Measurements from ENCODE around the gene ARCN1. TPM values are rescaled to one million over a fixed set of nuclear protein-coding genes. Genes with fewer than 3 reads are reported as not detected.

Gene ARCN1
- total and polyA plus RNA-seq, 2 donors (not counting 1 experiment from before 2014, with no cell fraction given) = 116 to 387 TPM

DNA sequence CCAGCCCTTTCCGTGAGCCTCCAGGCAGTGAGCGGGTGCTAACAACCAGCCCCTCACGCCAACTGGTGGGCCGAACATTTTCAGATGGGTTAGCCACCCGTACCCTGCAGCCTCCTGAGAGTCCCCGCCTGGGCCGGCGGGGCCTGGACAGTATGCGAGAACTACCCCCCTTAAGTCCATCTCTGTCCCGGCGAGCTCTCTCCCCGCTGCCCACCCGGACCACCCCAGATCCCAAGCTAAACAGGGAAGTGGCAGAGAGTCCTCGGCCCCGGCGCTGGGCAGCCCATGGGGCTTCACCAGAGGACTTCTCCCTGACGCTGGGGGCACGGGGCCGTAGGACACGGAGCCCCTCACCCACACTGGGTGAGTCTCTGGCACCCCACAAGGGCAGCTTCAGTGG, 55.8 kb downstream of the ARCN1 start:
- no peaks in the 10 kb centered on the region for H4K20me1 ChIP-seq (ENCODE audit: control insufficient read depth, extremely low read depth, insufficient read depth, low read length)
- DNase-seq (ENCODE audit: low read depth in 2 of 2) = no peak
- H3K4me3 ChIP-seq (replicated peaks in 1 of 4; ENCODE audit: control extremely low read depth in 1 of 4, insufficient read depth in 1 of 4, low read depth in 3 of 4, low read length in 4 of 4) = no peak overlapping the region
- H3K4me2 ChIP-seq (ENCODE audit: extremely low read depth, insufficient read depth, low read length) = no peak overlapping the region
- H3K27ac ChIP-seq (ENCODE audit: insufficient read depth, low read length) = no peak overlapping the region
- no peak overlapping the region for H2AFZ ChIP-seq (ENCODE audit: low read length)
- H3K36me3 ChIP-seq (ENCODE audit: control insufficient read depth, insufficient read depth, low read length) = peaks cover 51% of the 10 kb centered on the region
- no peak for TF ChIP-seq EZH2 (IDR thresholded peaks at IDR 0.05; ENCODE audit: low read length, missing control alignments)
- TF ChIP-seq, protein P1, sequence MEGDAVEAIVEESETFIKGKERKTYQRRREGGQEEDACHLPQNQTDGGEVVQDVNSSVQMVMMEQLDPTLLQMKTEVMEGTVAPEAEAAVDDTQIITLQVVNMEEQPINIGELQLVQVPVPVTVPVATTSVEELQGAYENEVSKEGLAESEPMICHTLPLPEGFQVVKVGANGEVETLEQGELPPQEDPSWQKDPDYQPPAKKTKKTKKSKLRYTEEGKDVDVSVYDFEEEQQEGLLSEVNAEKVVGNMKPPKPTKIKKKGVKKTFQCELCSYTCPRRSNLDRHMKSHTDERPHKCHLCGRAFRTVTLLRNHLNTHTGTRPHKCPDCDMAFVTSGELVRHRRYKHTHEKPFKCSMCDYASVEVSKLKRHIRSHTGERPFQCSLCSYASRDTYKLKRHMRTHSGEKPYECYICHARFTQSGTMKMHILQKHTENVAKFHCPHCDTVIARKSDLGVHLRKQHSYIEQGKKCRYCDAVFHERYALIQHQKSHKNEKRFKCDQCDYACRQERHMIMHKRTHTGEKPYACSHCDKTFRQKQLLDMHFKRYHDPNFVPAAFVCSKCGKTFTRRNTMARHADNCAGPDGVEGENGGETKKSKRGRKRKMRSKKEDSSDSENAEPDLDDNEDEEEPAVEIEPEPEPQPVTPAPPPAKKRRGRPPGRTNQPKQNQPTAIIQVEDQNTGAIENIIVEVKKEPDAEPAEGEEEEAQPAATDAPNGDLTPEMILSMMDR (conservative IDR thresholded peaks at IDR 0.05 in 1 of 2, IDR thresholded peaks at IDR 0.05 in 1 of 2; ENCODE audit: low read depth in 1 of 2, low read length in 2 of 2) = no peak
- peaks cover 2% of the 10 kb centered on the region for H3K4me1 ChIP-seq (ENCODE audit: control insufficient read depth, extremely low read depth, insufficient read depth, low read length)
- H3K27me3 ChIP-seq (ENCODE audit: control insufficient read depth, insufficient read depth, low read length) = no peaks in the 10 kb centered on the region
- no peaks in the 10 kb centered on the region for H3K9me3 ChIP-seq (ENCODE audit: control insufficient read depth, insufficient read depth, low read depth, low read length)
- peaks cover 9% of the 10 kb centered on the region for H3K79me2 ChIP-seq (ENCODE audit: control insufficient read depth, insufficient read depth, low read length)
- no peak overlapping the region for H3K9ac ChIP-seq (ENCODE audit: insufficient read depth, low read length)

DNA sequence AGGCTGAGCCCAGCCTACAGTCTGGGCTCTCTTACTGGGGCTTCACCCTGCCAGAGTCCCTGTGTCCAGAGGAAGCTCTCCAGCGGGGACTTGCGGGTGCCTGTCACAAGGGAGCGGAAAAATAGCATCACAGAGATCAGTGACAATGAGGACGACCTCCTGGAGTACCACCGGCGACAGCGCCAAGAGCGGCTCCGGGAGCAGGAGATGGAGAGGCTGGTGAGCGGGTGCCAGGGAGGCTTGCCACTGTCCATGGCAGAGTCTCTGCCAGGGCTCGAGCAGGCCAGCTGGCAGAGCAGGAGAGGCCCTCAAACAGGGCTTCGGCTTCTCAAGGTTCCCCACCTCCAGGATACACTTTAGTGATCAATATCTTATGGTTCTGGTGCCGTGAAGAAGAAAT, 56.2 kb downstream of the ARCN1 start:
- no peaks in the 10 kb centered on the region for H4K20me1 ChIP-seq (ENCODE audit: control insufficient read depth, extremely low read depth, insufficient read depth, low read length)
- peaks cover 8% of the 10 kb centered on the region for H3K79me2 ChIP-seq (ENCODE audit: control insufficient read depth, insufficient read depth, low read length)
- H3K27me3 ChIP-seq (ENCODE audit: control insufficient read depth, insufficient read depth, low read length) = no peaks in the 10 kb centered on the region
- DNase-seq (ENCODE audit: low read depth in 2 of 2) = no peak
- no peak overlapping the region for H3K9ac ChIP-seq (ENCODE audit: insufficient read depth, low read length)
- H2AFZ ChIP-seq (ENCODE audit: low read length) = no peak overlapping the region
- H3K4me3 ChIP-seq (replicated peaks in 1 of 4; ENCODE audit: control extremely low read depth in 1 of 4, insufficient read depth in 1 of 4, low read depth in 3 of 4, low read length in 4 of 4) = no peak overlapping the region
- H3K36me3 ChIP-seq (ENCODE audit: control insufficient read depth, insufficient read depth, low read length) = peaks cover 51% of the 10 kb centered on the region
- peaks cover 3% of the 10 kb centered on the region for H3K4me1 ChIP-seq (ENCODE audit: control insufficient read depth, extremely low read depth, insufficient read depth, low read length)
- no peak overlapping the region for H3K4me2 ChIP-seq (ENCODE audit: extremely low read depth, insufficient read depth, low read length)
- H3K27ac ChIP-seq (ENCODE audit: insufficient read depth, low read length) = no peak overlapping the region
- TF ChIP-seq, protein P1 (conservative IDR thresholded peaks at IDR 0.05 in 1 of 2, IDR thresholded peaks at IDR 0.05 in 1 of 2; ENCODE audit: low read depth in 1 of 2, low read length in 2 of 2) = no peak
- TF ChIP-seq EZH2 (IDR thresholded peaks at IDR 0.05; ENCODE audit: low read length, missing control alignments) = no peak
- no peaks in the 10 kb centered on the region for H3K9me3 ChIP-seq (ENCODE audit: control insufficient read depth, insufficient read depth, low read depth, low read length)

DNA sequence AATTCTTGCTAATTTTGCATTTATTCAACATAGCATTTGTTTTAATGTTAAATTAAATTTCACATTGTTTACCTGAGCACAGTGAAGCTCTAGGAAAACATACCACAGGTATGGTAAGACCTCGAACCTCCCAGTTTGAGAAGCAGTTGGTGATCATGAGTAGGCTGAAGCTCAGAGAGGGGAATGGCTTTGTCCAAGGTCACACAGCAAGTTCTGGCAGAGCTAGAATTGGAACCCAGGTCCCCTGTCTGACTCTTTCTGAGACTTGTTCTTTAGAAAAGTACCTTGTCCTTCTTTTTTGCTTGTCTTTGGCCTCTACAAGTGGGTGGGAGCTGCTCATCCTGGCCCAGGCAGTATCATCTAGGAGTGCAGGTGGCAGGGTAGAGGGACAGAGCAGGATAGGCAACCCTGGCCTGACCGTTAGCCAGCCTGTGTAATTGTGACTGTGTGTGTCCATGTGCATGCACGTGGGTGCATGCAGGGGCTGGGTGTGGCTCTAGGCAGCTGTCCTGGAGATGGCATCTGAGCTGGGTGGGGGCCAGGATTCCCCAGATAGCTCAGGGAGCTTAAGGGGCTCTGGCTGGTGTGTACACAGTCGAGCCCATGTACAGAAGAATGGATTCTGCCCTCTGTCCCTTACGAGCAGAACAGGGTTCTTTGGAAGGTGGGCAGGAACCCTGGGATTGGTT, 56.8 kb downstream of the ARCN1 start:
- Histone ChIP-seq H3K9ac (ENCODE audit: insufficient read depth, low read length) (no peak overlapping the region), H3K9me3 (ENCODE audit: control insufficient read depth, insufficient read depth, low read depth, low read length) (no peaks in the 10 kb centered on the region), H3K79me2 (ENCODE audit: control insufficient read depth, insufficient read depth, low read length) (peaks cover 8% of the 10 kb centered on the region), H3K27me3 (ENCODE audit: control insufficient read depth, insufficient read depth, low read length) (no peaks in the 10 kb centered on the region), H3K4me2 (ENCODE audit: extremely low read depth, insufficient read depth, low read length) (no peak overlapping the region), H3K4me3 (replicated peaks in 1 of 4; ENCODE audit: control extremely low read depth in 1 of 4, insufficient read depth in 1 of 4, low read depth in 3 of 4, low read length in 4 of 4) (no peak overlapping the region), H4K20me1 (ENCODE audit: control insufficient read depth, extremely low read depth, insufficient read depth, low read length) (no peaks in the 10 kb centered on the region), H3K4me1 (ENCODE audit: control insufficient read depth, extremely low read depth, insufficient read depth, low read length) (peaks cover 9% of the 10 kb centered on the region), H2AFZ (ENCODE audit: low read length) (no peak overlapping the region), H3K27ac (ENCODE audit: insufficient read depth, low read length) (no peak overlapping the region), H3K36me3 (ENCODE audit: control insufficient read depth, insufficient read depth, low read length) (peaks cover 51% of the 10 kb centered on the region)
- DNase-seq (ENCODE audit: low read depth in 2 of 2) = no peak
- TF ChIP-seq EZH2 (IDR thresholded peaks at IDR 0.05; ENCODE audit: low read length, missing control alignments) = no peak
- TF ChIP-seq, protein P1 (conservative IDR thresholded peaks at IDR 0.05 in 1 of 2, IDR thresholded peaks at IDR 0.05 in 1 of 2; ENCODE audit: low read depth in 1 of 2, low read length in 2 of 2) = no peak
